Ovary (tissue), 9 donors: ENCODE measurements around the gene ABCG1. TPM values are rescaled to one million over a fixed set of nuclear protein-coding genes. Genes with fewer than 3 reads are reported as not detected.
"Not testable (repeated sequence)": the region's sequence is repeated elsewhere in the genome, so short reads cannot be mapped to it uniquely, and the experiment has no call there.

Source experiments
- DNase-seq, 5 donors: peaks; one replicate each; pipeline ENCODE4 v3.0.0-alpha.2; 2019 to 2020
- H3K27ac ChIP-seq, 2 donors: fragments of 200-600 bp; one replicate each; pipeline versions ENCODE4 v1.5.1 to v1.8.0; 2019 to 2022
- H3K27me3 ChIP-seq: fragments of 200-600 bp; one replicate; pipeline ENCODE4 v1.8.0; 2022
- H3K36me3 ChIP-seq: fragments of 200-600 bp; sonication (generic); one replicate; pipeline ENCODE4 v1.5.1; 2019
- H3K4me1 ChIP-seq: one replicate; pipeline ENCODE4 v1.8.1; 2013; ENCODE audit warnings: mild to moderate bottlenecking, moderate library complexity; ENCODE audit not compliant: insufficient read depth
- H3K4me3 ChIP-seq: fragments of 200-600 bp; sonication (generic); one replicate; pipeline ENCODE4 v1.5.1; 2017
- H3K9me3 ChIP-seq, 2 donors: fragments of 200-600 bp in 1 of 2; sonication (generic) in 1 of 2; one replicate each; pipeline versions ENCODE4 v1.5.1 to v1.8.1; 2013 to 2019; ENCODE audit warnings: mild to moderate bottlenecking in 1 of 2, moderate library complexity in 1 of 2
- CTCF ChIP-seq, 3 donors: fragments of 450-650 bp in 2 of 3; fragments of 200-600 bp in 1 of 3; IDR thresholded peaks; one replicate each; pipeline versions ENCODE4 v1.5.1 to v1.8.0; 2016 to 2022; ENCODE audit warnings: antibody characterized with exemption in 3 of 3, mild to moderate bottlenecking in 1 of 3
- EP300 ChIP-seq: sonication (generic); formaldehyde crosslinking; IDR thresholded peaks from one replicate; pipeline ENCODE4 v1.6.1; 2017; ENCODE audit warnings: antibody characterized with exemption
- POLR2A ChIP-seq: fragments of 450-650 bp; IDR thresholded peaks from one replicate; pipeline ENCODE4 v1.6.1; 2017; ENCODE audit warnings: antibody characterized with exemption, mild to moderate bottlenecking, moderate library complexity
- WGBS, 3 donors: extraction: QIAGEN DNeasy Blood & Tissue Kit in 1 of 3; methylation state at CpG; one replicate each; pipeline versions ENCODE4 v1.1.5 to v1.1.7; 2013 to 2017; 5-methylcytosine and 5-hydroxymethylcytosine counted together
- intact Hi-C, 4 donors: fragments of 100-400 bp; cut with DNase I; formaldehyde crosslinking; loops; one replicate each; pipeline versions ENCODE4 v1.11.0 to v1.15.1; 2022 to 2023
- polyA plus RNA-seq, 2 donors: library from polyadenylated mRNA; stranded (reverse); fragments of 200-250 nt in 1 of 2; fragments of 350-450 nt in 1 of 2; fragmentation: Illumina TruSeq in 1 of 2; extraction: RNeasy Lipid Tissue Mini Kit (QIAGEN cat#74804) in 1 of 2; gene quantifications; one replicate each; pipeline ENCODE4 v1.2.3, GENCODE V29; 2013 to 2014
- total RNA-seq, 7 donors: library from RNA; depleted of rRNA in 2 of 7; stranded (reverse); fragments of >200 nt in 2 of 7; fragmentation: NEBNext Ultra II Directional in 3 of 7; extraction: Animal tissue kit (Norgen Biotek cat#: 25700) in 3 of 7; gene quantifications; one replicate each; pipeline versions ENCODE4 v1.1.0 to v1.2.4, GENCODE V29; 2016 to 2023
- donor health status: DM: no; HTN: no; CAD: no; lungs with moderate emphysema.
- donor health status: DM: no; HTN: no; CAD: no.
- donor health status: Bipolar disorder and iron deficiency.
- donor health status: DM: yes; HTN: yes; CAD: no.
- donor health status: DM: no; HTN: no; CAD: no.
- donor health status: DM: yes; HTN: yes; CAD: no.

The ABCG1 gene
- total and polyA plus RNA-seq, 9 donors: 4.3 to 14.9 (median 5.8) TPM

- Histone ChIP-seq H3K36me3 (no peaks in the 10 kb centered on the region), H3K27me3 (no peaks in the 10 kb centered on the region), H3K9me3 (no peaks in the 10 kb centered on the region), H3K27ac (no peak overlapping the region), H3K4me1 (no peaks in the 10 kb centered on the region), H3K4me3 (no peak overlapping the region)
- WGBS, 3 donors: 87 to 90% (median 88%) methylated on average over 22 of the region's 22 CpGs
- TF ChIP-seq POLR2A (no peak), EP300 (no peak), CTCF (IDR thresholded peaks at IDR 0.05) (no peak)
- no peak for DNase-seq
- intact Hi-C loops: no loop called here
Observed at GRCh38 chr21:42291751-42292562, 73.0 kb downstream of the ABCG1 start.

- H3K4me3 ChIP-seq, H3K36me3 ChIP-seq, H3K27ac ChIP-seq, H3K27me3 ChIP-seq, H3K4me1 ChIP-seq, DNase-seq, intact Hi-C loops, H3K9me3 ChIP-seq: not testable (repeated sequence)
- 85 to 91% (median 90%) methylated on average over 4 of the region's 4 CpGs for WGBS, 3 donors
Observed at GRCh38 chr21:42292563-42293142, 73.7 kb downstream of the ABCG1 start.

- 88 to 90% (median 89%) methylated on average over 17 of the region's 17 CpGs for WGBS, 3 donors
- TF ChIP-seq POLR2A (no peak), EP300 (no peak), CTCF (IDR thresholded peaks at IDR 0.05) (no peak)
Observed at GRCh38 chr21:42293649-42294272, 74.8 kb downstream of the ABCG1 start.

GRCh38 chr21:42294273-42294880 is 75.4 kb downstream of the ABCG1 start:
- no peak overlapping the region for H3K4me3 ChIP-seq
- H3K9me3 ChIP-seq: no peaks in the 10 kb centered on the region
- no peak for DNase-seq
- H3K4me1 ChIP-seq: no peaks in the 10 kb centered on the region
- H3K36me3 ChIP-seq: no peaks in the 10 kb centered on the region
- no peak overlapping the region for H3K27ac ChIP-seq
- H3K27me3 ChIP-seq: no peaks in the 10 kb centered on the region
- 83 to 93% (median 91%) methylated on average over 22 of the region's 22 CpGs for WGBS, 3 donors
- no peak for TF ChIP-seq POLR2A
- no peak for TF ChIP-seq CTCF (IDR thresholded peaks at IDR 0.05)
- TF ChIP-seq EP300: no peak
- intact Hi-C loops: no loop called here

More at GRCh38 chr21:42293649-42294272, 74.8 kb downstream of the ABCG1 start:
- H3K27ac ChIP-seq: no peak overlapping the region
- intact Hi-C loops: no loop called here
- no peaks in the 10 kb centered on the region for H3K9me3 ChIP-seq
- no peaks in the 10 kb centered on the region for H3K27me3 ChIP-seq
- no peaks in the 10 kb centered on the region for H3K4me1 ChIP-seq
- H3K4me3 ChIP-seq: no peak overlapping the region
- no peaks in the 10 kb centered on the region for H3K36me3 ChIP-seq
- no peak for DNase-seq
